Lower leg skin (tissue), 3 donors: Measurements from ENCODE around the gene IMP4.

ENCODE experiments used
- POLR2A ChIP-seq, 2 donors: fragments of 450-650 bp; IDR thresholded peaks; one replicate each; pipeline ENCODE4 v1.6.1; 2016 to 2017; ENCODE audit warnings: antibody characterized with exemption in 2 of 2, mild to moderate bottlenecking in 1 of 2, moderate library complexity in 1 of 2
- TF ChIP-seq, protein P1 (sequence below), 3 donors: fragments of 450-650 bp; IDR thresholded peaks; one replicate each; pipeline ENCODE4 v1.5.1; 2016; ENCODE audit warnings: antibody characterized with exemption in 3 of 3, mild to moderate bottlenecking in 3 of 3, moderate library complexity in 2 of 3

DNA sequence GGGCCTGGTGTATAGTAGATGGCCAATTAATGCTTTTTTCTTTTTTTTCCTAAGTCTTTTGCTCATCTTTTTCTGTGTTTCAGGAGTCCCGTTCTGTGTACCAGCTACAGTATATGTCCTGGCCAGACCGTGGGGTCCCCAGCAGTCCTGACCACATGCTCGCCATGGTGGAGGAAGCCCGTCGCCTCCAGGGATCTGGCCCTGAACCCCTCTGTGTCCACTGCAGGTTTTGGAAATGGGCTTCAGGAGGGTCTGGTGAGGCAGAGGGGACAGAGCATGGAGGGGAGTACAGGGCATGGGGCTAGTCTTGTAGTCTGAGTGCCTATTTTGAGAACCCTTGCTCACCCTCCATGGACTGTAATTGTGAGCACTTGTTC is 27.3 kb downstream of the IMP4 start:
- TF ChIP-seq, protein P1, sequence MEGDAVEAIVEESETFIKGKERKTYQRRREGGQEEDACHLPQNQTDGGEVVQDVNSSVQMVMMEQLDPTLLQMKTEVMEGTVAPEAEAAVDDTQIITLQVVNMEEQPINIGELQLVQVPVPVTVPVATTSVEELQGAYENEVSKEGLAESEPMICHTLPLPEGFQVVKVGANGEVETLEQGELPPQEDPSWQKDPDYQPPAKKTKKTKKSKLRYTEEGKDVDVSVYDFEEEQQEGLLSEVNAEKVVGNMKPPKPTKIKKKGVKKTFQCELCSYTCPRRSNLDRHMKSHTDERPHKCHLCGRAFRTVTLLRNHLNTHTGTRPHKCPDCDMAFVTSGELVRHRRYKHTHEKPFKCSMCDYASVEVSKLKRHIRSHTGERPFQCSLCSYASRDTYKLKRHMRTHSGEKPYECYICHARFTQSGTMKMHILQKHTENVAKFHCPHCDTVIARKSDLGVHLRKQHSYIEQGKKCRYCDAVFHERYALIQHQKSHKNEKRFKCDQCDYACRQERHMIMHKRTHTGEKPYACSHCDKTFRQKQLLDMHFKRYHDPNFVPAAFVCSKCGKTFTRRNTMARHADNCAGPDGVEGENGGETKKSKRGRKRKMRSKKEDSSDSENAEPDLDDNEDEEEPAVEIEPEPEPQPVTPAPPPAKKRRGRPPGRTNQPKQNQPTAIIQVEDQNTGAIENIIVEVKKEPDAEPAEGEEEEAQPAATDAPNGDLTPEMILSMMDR (IDR thresholded peaks at IDR 0.05), result no peak
- TF ChIP-seq POLR2A (IDR thresholded peaks at IDR 0.05), result no peak
